Measurements from ENCODE around the gene KRTAP10-12. TPM values are rescaled to one million over a fixed set of nuclear protein-coding genes. Genes with fewer than 3 reads are reported as not detected.

Gene KRTAP10-12
- total RNA-seq, 1 experiment from 2014 or later: not detected

GRCh38 chr21:44671911-44672310 lies 25.1 kb upstream of the KRTAP10-12 start:
- Histone ChIP-seq H3K4me3 (ENCODE audit: low read depth in 2 of 2, low read length in 2 of 2) (no peak overlapping the region), H3K36me3 (ENCODE audit: control insufficient read depth, insufficient read depth, low read length) (no peaks in the 10 kb centered on the region), H3K27me3 (ENCODE audit: control insufficient read depth, insufficient read depth, low read length) (no peaks in the 10 kb centered on the region; the same call in 1 of the 2 replicates), H3K4me1 (ENCODE audit: control insufficient read depth, insufficient read depth, low read length) (no peaks in the 10 kb centered on the region), H3K9me3 (ENCODE audit: control insufficient read depth, insufficient read depth, low read depth, low read length) (no peaks in the 10 kb centered on the region), H3K27ac (ENCODE audit: low read length) (no peak overlapping the region)
- CTCF ChIA-PET: no interaction called here
- intact Hi-C loops (cut with micrococcal nuclease; ENCODE audit: unreplicated experiment) (no loop called here), in situ Hi-C loops (cut with HindIII; ENCODE audit: low pct_unique_long_range_greater_than_20kb, low sequenced_read_pairs) (no loop called here)
- DNase-seq (ENCODE audit: low read depth, low spot score) (no peak), ATAC-seq (no peak)
- POLR2A ChIA-PET: no interaction called here
- TF ChIP-seq TCF7L2 (IDR thresholded peaks at IDR 0.05; ENCODE audit: low read depth, low read length) (no peak), CTCF (IDR thresholded peaks at IDR 0.05) (no peak), REST (IDR thresholded peaks at IDR 0.05; ENCODE audit: insufficient read depth in 1 of 2, low read depth in 2 of 2, low read length in 1 of 2) (no peak), POLR2AphosphoS5 (IDR thresholded peaks at IDR 0.05; ENCODE audit: low read depth, low read length) (no peak), SIN3A (IDR thresholded peaks at IDR 0.05; ENCODE audit: borderline replicate concordance, insufficient read depth, low read depth, low read length) (no peak)
- BruUV-seq (replicated peaks): no TSS peak

GRCh38 chr21:44677881-44678280 lies 19.1 kb upstream of the KRTAP10-12 start:
- ChIA-PET POLR2A (no interaction called here), CTCF (no interaction called here)
- in situ Hi-C loops (cut with HindIII; ENCODE audit: low pct_unique_long_range_greater_than_20kb, low sequenced_read_pairs) (no loop called here), intact Hi-C loops (cut with micrococcal nuclease; ENCODE audit: unreplicated experiment) (no loop called here)
- Histone ChIP-seq H3K9me3 (ENCODE audit: control insufficient read depth, insufficient read depth, low read depth, low read length) (no peaks in the 10 kb centered on the region), H3K36me3 (ENCODE audit: control insufficient read depth, insufficient read depth, low read length) (no peaks in the 10 kb centered on the region), H3K27ac (ENCODE audit: low read length) (no peak overlapping the region), H3K4me3 (ENCODE audit: low read depth in 2 of 2, low read length in 2 of 2) (no peak overlapping the region), H3K27me3 (ENCODE audit: control insufficient read depth, insufficient read depth, low read length) (no peaks in the 10 kb centered on the region; the same call in 1 of the 2 replicates), H3K4me1 (ENCODE audit: control insufficient read depth, insufficient read depth, low read length) (no peaks in the 10 kb centered on the region)
- BruUV-seq (replicated peaks): no TSS peak
- ATAC-seq: no peak
- TF ChIP-seq SIN3A (IDR thresholded peaks at IDR 0.05; ENCODE audit: borderline replicate concordance, insufficient read depth, low read depth, low read length): no peak
- TF ChIP-seq REST (IDR thresholded peaks at IDR 0.05; ENCODE audit: insufficient read depth in 1 of 2, low read depth in 2 of 2, low read length in 1 of 2): no peak
- TF ChIP-seq CTCF (IDR thresholded peaks at IDR 0.05): no peak
- TF ChIP-seq TCF7L2 (IDR thresholded peaks at IDR 0.05; ENCODE audit: low read depth, low read length): no peak
- no peak for TF ChIP-seq POLR2AphosphoS5 (IDR thresholded peaks at IDR 0.05; ENCODE audit: low read depth, low read length)
- no peak for DNase-seq (ENCODE audit: low read depth, low spot score)

All from Panc1 (cell line).